SK-N-MC (cell line): ENCODE data around the gene TBKBP1.

Source experiments
- EZH2 ChIP-seq: fragments of 200-600 bp; sonication (generic); IDR thresholded peaks from one replicate; pipeline ENCODE4 v1.6.1; 2017; ENCODE audit warnings: antibody characterized with exemption
- POLR2AphosphoS5 ChIP-seq: IDR thresholded peaks from 2 replicates; pipeline ENCODE4 v1.6.1; 2012; ENCODE audit warnings: mild to moderate bottlenecking, low read depth, low read length, borderline replicate concordance

DNA sequence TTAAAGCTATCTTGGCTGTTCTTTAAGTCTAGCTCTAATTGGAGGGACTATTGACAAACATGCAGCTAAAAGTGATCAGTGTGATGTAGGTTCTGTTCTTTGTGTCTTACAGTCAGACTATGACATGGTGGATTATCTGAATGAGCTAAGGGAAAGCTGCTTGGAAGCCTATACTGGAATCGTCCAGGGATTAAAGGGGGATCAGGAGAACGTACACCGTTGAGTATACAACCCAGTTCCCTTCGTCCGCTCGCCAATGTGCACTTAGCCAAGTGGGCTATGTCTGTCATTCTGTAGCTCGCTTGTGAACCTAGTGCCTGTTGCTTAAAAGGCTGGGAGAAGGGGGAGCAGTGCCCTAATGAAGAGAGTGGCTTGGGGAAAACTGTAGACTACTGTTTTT lies 15.8 kb upstream of the TBKBP1 start:
- TF ChIP-seq EZH2, result no peak
- no peak for TF ChIP-seq POLR2AphosphoS5
